T-helper 1 cell treated with Interleukin-12 subunit alpha and Interleukin-12 subunit beta and Interleukin-4 antibody, amounts not matched to agents 30 ng/mL and 1 ng/mL, for 36 hours (primary cell): ENCODE results near the gene RAMP1. TPM values are rescaled to one million over a fixed set of nuclear protein-coding genes. Genes with fewer than 3 reads are reported as not detected.

Source experiments
- intact Hi-C: fragments of 100-400 bp; cut with micrococcal nuclease; formaldehyde crosslinking; loops from one replicate; pipeline ENCODE4 v1.15.1; 2024
- total RNA-seq: library from RNA; stranded (reverse); gene quantifications from 2 replicates; pipeline ENCODE4 v1.2.3, GENCODE V29; 2022

Gene RAMP1
- total RNA-seq, 1 donor from 2014 or later, result 11.8 TPM

DNA sequence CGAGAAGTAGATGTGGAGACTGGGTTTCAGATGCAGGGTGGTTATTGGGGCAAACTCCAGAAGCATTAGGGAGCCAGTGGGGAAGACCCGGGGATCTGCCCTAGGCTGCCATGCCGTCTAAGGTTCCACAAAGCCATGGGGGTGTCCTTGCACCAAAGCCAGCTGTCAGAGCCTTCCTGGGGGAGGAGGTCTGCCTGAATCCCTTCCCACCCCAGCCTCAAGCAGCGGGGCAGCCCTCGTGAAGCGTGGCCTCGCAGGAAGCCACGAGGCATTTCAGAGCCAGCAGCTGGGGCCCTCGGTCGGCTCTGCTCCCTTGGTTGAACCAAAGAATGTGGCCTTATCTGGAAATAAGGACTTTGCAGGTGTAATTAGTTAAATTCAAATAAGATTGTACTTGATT is 56.2 kb downstream of the RAMP1 start:
- intact Hi-C loops, result no loop called here

- intact Hi-C loops, result no loop called here
Observed at GRCh38 chr2:237916296-237916695, 56.9 kb downstream of the RAMP1 start.

- intact Hi-C loops, result no loop called here
Observed at GRCh38 chr2:237917696-237918374, 58.4 kb downstream of the RAMP1 start.

DNA sequence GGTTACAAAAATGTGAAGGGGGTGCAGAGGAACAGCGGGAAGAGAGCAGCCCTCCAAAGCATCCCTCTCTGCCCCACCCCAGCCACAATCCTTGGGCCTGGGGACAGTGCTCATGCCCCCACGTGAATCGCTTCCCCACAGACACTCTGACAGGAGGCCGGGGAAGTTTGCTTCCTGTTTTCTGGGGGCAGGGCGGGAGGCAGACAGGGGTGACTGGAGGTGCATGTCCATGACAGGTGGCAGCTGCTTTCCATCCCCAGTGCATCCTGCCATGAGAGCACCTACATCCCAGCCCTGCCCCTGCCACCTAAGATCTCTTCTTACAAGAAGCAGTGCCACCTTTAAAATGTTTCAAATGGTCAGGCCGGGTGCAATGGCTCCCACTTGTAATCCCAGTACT is 60.2 kb downstream of the RAMP1 start:
- intact Hi-C loops, result no loop called here

DNA sequence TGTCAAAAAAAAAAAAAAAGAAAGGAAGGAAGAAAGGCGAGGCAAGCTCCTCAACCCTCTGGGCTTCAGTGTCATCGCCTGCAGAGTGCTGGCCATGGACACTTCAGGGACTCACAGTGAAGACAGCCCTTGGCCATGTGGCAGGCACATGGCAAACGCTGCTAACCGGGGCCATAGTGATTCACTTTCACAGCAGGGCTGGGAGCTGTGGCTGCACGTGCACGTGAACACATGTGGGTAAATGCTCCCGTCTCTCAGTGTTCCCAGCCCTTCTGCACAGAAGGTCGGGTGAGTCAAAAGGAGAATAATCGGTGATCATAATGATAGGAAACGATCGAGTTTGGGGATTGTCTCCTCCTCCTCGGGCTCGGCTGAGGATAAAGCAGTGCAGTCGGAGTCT is 61.2 kb downstream of the RAMP1 start:
- intact Hi-C loops, result no loop called here

GRCh38 chr2:237921967-237922492 is 62.6 kb downstream of the RAMP1 start:
- intact Hi-C loops, result loop anchor here (2.0 kb wide), 1 partner anchor 15 kb away; no protein-coding TSS in a partner anchor

DNA sequence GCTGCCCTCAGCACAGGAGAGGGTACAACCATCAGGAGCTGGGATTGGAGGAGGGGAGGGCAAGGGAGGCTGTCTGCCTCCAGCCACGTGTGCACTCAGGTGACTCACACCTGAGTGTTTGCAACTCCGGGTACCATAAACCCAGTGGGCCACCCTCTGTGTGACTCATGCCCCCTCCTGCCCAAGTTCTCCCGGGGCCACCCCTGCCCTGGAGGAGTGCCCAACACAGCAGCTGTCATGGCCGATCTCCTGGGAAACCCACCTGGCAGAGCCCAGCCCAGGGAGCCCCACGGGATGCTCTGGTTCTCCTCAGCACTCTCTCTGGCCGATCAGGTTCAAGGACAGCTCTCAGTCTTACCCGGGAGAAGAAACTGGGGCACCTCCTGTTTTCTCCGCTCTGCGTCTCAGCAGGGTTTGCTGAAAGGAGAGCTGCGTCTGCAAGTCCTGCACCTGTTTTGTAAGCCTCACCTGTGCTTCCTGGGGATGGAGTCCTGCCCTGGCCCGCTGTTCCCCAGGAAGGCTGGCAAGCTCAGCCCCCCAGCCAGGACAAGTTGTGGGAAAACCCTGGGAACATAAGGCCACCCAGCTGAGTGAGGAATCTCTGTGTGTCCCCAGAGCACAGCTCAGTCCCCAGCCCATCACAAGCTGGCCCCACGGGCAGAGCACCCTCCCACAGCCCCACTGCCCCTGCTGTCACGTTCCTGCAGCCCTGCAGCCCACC is 63.4 kb downstream of the RAMP1 start:
- intact Hi-C loops, result loop anchor here (1.0 to 2.0 kb wide), 7 partner anchors 16 to 366 kb away; partner anchors contain the start of genes ILKAP and SCLY

DNA sequence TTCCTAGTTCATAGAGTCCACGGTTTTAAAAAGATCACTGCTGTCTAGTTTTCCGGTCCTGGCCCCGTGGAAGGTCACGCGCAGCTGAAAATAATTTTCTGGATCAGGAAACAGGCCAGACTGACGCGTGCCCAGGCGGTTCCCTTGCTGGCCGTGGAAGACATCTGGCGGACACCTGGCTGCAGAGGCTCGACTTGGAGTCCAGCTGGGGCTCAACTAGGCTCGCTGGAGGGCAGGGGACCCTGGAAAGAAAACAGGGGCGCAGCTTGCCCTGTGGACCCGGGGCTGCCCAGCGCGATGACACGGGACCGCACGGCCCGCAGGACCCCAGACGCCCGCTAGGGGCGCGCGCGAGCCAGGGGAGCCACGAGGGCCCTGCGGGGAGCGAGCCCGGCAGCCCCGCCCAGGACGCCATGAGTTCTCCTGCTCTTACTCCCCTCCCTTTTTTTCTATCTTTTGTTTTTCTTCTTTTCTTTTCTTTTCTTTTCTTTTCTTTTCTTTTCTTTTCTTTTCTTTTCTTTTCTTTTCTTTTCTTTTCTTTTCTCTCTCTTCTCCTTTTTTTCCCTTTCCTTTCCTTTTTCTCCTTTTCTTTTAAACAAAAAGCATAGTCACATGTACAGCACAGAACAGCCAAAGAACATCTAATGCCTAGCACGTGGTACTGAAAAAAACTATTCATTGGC is 64.2 kb downstream of the RAMP1 start:
- intact Hi-C loops, result loop anchor here (1.0 to 2.0 kb wide), 8 partner anchors 17 to 366 kb away; partner anchors contain the start of genes ILKAP and SCLY

DNA sequence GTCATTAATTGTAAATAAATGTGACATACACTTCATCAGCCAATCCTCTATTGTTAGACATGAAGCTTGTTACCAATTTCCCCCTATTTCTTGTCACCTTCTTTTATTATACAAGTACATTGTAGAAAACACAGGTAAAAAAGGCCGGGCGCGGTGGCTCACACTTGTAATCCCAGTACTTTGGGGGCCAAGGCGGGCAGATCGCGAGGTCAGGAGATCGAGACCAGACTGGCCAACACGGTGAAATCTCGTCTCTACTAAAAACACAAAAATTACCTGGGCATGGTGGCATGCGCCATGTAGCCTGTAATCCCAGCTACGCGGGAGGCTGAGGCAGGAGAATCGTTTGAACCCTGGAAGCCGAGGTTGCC is 64.7 kb downstream of the RAMP1 start:
- intact Hi-C loops, result loop anchor here (1.0 kb wide), 1 partner anchor 339 kb away; no protein-coding TSS in a partner anchor

DNA sequence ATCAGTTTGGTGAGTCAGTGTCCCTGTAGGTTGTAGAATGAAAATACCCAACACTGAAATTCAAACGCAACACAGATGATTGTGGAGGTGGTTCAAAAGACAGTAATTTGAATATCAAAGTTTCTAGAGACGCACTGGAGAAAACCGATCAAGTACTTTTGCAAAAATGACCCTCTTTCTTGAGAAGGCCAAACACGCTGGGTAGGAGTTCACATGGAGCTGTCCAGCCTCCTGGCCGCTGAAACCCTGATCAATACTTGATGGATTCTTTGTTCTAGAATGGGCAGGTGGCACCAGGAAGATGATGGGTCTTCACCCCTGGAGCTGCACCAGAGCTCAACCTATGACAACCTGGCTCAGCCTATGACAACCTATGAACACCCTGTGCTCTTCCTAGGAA is 67.7 kb downstream of the RAMP1 start:
- intact Hi-C loops, result no loop called here

DNA sequence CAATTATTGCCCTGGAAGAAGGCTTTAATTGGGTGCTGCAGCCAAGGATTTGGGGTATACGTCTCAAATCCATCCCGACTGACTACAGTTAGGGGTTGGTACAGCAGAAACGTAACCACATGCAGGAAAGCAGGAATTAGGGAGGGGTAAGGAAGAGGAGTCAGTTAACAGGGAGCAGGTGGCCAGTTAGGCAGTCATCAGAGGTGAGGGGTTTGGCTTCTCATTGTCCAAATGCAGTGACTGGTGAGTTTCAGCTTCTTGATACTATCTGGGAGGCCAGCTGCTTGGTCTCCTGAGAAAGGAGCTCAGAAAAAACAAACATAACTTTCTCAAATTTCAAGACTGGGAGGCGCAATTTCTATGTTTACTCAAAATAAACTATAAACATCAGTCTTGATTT is 68.6 kb downstream of the RAMP1 start:
- intact Hi-C loops, result no loop called here

DNA sequence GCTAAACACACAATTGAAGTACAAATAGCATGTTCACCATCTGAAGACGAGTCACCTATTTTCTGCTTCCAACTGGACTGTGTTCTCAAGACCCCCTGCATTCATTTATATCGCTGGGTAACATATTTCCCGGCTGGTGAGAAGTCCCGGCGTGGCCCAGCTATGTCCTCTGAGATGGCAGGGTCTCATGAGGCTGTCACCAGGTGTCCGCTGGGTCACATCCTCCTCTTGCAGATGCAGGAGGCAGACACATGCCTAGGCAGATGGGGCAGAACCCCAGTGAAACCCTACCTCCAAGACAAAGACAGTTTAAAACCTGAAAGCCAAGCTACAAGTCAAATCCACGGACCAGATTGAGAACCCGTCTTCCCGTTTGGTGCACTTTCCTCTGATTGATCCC is 70.6 kb downstream of the RAMP1 start:
- intact Hi-C loops, result no loop called here

DNA sequence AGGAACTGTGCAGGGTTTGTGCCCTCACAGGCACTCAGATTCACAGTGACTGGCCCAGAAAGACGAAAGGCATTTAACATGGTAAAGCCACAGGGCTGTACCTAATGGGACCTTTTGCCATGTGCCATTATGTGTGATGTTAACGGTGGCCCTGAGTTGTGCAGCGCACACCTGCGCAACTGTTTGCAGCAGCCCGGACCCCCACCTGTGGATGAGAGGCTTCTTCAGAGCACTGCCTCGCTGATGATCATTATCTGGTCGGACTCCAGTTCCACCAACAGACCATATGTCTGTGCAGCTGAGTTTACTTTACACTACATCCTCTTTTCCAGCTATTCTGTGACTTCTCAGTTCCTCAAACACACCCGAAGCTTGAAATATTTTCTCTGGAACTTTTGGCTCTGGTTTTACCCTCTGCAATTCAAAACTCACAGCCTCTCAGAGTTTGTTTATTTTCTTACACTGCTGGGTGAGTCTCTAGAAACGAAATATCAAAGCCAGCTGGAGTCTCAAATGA is 71.8 kb downstream of the RAMP1 start:
- intact Hi-C loops, result no loop called here

DNA sequence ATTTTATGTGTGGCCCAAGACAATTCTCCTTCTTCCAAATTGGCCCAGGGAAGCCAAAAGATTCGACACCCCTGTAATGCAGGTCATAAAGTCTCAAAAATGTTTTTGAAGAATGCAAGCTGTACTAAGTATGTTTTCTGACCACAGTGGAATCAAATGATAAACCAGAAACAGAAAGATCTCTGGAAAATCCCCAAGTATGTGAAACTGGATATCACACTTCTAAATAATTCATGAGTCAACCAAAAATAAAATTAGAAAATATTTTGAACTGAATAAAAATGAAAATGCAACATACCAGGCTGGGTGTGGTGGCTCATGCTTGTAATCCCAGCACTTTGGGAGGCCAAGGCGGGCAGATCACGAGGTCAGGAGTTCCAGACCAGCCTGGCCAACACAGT is 73.3 kb downstream of the RAMP1 start:
- intact Hi-C loops, result no loop called here

- intact Hi-C loops, result no loop called here
Observed at GRCh38 chr2:237934186-237934585, 74.8 kb downstream of the RAMP1 start.

DNA sequence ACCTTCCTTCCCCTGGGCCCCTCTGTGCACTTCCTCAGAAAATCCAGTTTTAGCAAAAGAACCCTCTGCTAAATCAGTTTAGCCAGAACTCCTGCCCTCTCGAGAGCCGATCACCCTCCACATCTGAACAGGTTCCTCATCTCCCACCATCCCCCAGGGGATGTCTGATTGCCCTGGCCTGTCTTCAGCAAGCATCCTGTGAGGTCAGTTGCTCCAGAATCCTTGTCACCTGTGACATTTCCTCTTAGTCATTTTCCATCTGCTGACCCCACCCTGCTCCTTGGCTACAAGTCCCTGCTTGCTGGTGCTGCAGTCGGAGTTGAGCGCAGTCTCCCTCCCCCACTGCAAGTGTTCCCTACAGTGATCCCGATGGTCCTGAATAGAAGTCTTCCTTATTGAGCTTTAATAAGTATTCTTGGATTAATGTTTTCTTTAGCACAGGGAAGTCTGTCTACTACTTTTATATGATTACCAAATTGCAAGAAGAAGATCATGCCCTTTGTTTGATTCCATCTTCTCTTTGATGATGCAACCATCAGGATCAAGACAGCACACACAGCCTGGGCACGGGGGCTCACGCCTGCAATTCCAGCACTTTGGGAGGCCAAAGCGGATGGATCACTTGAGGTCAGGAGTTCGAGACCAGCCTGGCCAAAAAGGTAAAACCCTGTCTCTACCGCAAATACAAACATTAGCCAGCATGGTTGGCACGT is 76.5 kb downstream of the RAMP1 start:
- intact Hi-C loops, result no loop called here

DNA sequence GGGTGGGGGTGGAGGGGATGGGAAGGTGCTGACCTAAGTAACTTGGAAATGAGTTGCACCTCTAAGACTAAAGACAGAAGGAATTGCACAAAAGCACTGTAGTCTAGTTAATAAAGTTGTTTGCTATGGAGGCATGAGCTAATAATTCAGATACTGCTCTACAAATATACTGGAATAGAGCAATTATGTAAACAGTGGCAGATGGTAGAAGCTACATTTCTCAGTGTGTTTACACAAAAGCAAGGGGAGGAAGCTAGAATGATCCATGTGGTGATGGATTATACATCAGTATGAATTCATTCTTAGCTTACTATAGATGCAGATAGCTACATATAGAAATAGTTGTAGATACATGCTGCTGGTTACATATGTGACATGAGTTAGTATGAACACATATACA is 79.8 kb downstream of the RAMP1 start:
- intact Hi-C loops, result no loop called here

- intact Hi-C loops, result no loop called here
Observed at GRCh38 chr2:237940828-237941227, 81.4 kb downstream of the RAMP1 start.

DNA sequence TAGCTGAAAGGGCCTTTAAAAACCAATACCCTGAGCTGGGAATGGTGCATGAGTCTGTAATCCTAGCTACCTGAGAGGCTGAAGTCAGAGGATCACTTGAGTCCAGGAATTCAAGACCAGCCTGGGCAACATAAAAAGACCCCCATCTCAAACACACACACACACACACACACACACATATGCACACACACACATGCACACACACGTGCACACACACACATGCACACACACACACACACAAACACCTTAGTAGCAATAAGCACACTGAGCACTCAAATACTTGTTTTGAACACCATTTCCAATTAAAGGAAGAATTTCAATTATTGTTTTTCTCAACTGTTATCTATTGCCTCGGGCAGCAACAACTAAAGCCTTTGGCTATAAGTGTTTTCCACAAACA is 81.8 kb downstream of the RAMP1 start:
- intact Hi-C loops, result no loop called here

DNA sequence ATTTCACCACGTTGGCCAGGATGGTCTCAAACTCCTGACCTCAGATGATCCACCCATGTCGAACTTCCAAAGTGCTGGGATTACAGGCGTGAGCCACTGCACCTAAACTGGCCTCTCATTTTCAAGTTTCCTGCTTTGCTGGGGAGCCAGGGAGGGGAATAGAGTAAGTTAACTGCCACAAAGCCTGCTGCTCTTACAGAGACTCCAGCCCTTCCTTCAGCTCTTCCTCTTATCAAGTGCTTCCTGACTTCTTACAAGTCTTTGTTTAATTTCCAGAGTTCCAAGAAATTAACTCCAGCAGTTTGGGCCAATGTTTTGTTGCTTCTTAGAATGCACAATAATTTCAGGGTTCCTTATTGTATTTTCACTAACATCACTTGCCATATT is 83.1 kb downstream of the RAMP1 start:
- intact Hi-C loops, result no loop called here

- intact Hi-C loops, result no loop called here
Observed at GRCh38 chr2:237943395-237944094, 84.1 kb downstream of the RAMP1 start.
